Measurements from ENCODE around the gene A3GALT2. TPM values are rescaled to one million over a fixed set of nuclear protein-coding genes. Genes with fewer than 3 reads are reported as not detected.

Gene A3GALT2
- total RNA-seq, 1 experiment from 2014 or later = not detected

GRCh38 chr1:33302325-33302724 is 18.6 kb downstream of the A3GALT2 start:
- Mint-ChIP-seq H3K36me3 (ENCODE audit: insufficient read depth in 1 of 3, low read depth in 3 of 3) (peaks cover 15 to 25% (median 19%) of the 10 kb centered on the region in 3 experiments; a peak in 6 of 7 replicates), H3K9me3 (peaks cover 0 to 4% of the 10 kb centered on the region in 2 experiments; a peak in 3 of 5 replicates), H3K4me3 (no peak overlapping the region; a peak in 1 of 5 replicates), H3K4me1 (peaks cover 9 to 20% of the 10 kb centered on the region in 2 experiments), H3K27ac (no peak overlapping the region), H3K27me3 (ENCODE audit: low read depth) (peaks cover 8% of the 10 kb centered on the region)
- H4K20me1 ChIP-seq (ENCODE audit: control insufficient read depth, insufficient read depth, insufficient read length) = no peaks in the 10 kb centered on the region
- no peak overlapping the region for H3K9ac ChIP-seq (ENCODE audit: extremely low read depth, insufficient read length, low read length)
- peaks cover 3% of the 10 kb centered on the region for H3K23me2 ChIP-seq (ENCODE audit: insufficient read length, low read depth, low read length, poor library complexity, severe bottlenecking)
- H3K4me2 ChIP-seq (ENCODE audit: insufficient read depth, insufficient read length, low read length) = no peak overlapping the region
- H3K56ac ChIP-seq (ENCODE audit: insufficient read length, low read depth, low read length) = no peak overlapping the region
- H3K4ac ChIP-seq (ENCODE audit: low read depth, low read length) = no peak overlapping the region
- no peak overlapping the region for H4K91ac ChIP-seq (ENCODE audit: insufficient read length, low read depth, low read length)
- H3K27me3 ChIP-seq (ENCODE audit: insufficient read depth, low read length) = peaks cover 4% of the 10 kb centered on the region; the same call in 1 of the 2 replicates
- no peak overlapping the region for H3K14ac ChIP-seq (ENCODE audit: insufficient read depth, low read length)
- no peak for TF ChIP-seq CTCF (conservative IDR thresholded peaks at IDR 0.05)
- H3T11ph ChIP-seq (ENCODE audit: low read length) = no peak overlapping the region
- H4K8ac ChIP-seq (replicated peaks; ENCODE audit: insufficient read length, low read depth, low read length) = no peak overlapping the region
- H2BK15ac ChIP-seq (ENCODE audit: low read depth, low read length) = no peak overlapping the region
- no peak overlapping the region for H3K18ac ChIP-seq (ENCODE audit: insufficient read length, low read depth, low read length)
- H3K27ac ChIP-seq (ENCODE audit: insufficient read length, low read depth, low read length) = no peak overlapping the region
- no peaks in the 10 kb centered on the region for H3K79me2 ChIP-seq (ENCODE audit: insufficient read depth, low read length)
- no peaks in the 10 kb centered on the region for H3K4me1 ChIP-seq (ENCODE audit: insufficient read depth, low read length)
- H2AK5ac ChIP-seq (ENCODE audit: insufficient read length, low read length) = no peak overlapping the region
- no CpG with 5 or more reads among the region's 1 CpG for WGBS (ENCODE audit: extremely low coverage, insufficient read length, low lambda C conversion rate)
- no peaks in the 10 kb centered on the region for H3K9me3 ChIP-seq (ENCODE audit: control insufficient read depth, low read depth, low read length)
- no peak overlapping the region for H2BK120ac ChIP-seq (ENCODE audit: low read depth, low read length, poor library complexity, severe bottlenecking)
- no peak overlapping the region for H2BK20ac ChIP-seq (ENCODE audit: low read depth, low read length, poor library complexity, severe bottlenecking)
- H3K79me1 ChIP-seq (ENCODE audit: insufficient read depth, low read depth, low read length, poor library complexity, severe bottlenecking) = no peaks in the 10 kb centered on the region
- DNase-seq = no peak
- no peak overlapping the region for H2BK5ac ChIP-seq (ENCODE audit: insufficient read length, low read length)
- no peak overlapping the region for H4K5ac ChIP-seq (ENCODE audit: insufficient read length, low read depth, low read length)
- H2BK12ac ChIP-seq (ENCODE audit: insufficient read length, low read depth, low read length) = no peak overlapping the region
- no peak overlapping the region for H2AFZ ChIP-seq (ENCODE audit: low read length)
- H3K23ac ChIP-seq (ENCODE audit: insufficient read length, low read depth, low read length) = no peak overlapping the region

Measured in H9 (cell line).